Nephron progenitor cell (in vitro differentiated cells): Measurements from ENCODE around the gene SLC25A23.

Experiments used
- DNase-seq: peaks from one replicate; pipeline ENCODE4 v3.0.0; 2021
- H3K27ac Mint-ChIP-seq: 2 replicates; pipeline ENCODE4 v1.8.0; 2021; ENCODE audit warnings: mild to moderate bottlenecking, moderate library complexity, mixed read lengths
- H3K27me3 Mint-ChIP-seq: 2 replicates; pipeline ENCODE4 v1.8.0; 2021; ENCODE audit warnings: mild to moderate bottlenecking, low read depth, mixed read lengths; ENCODE audit not compliant: poor library complexity
- H3K36me3 Mint-ChIP-seq: 2 replicates; pipeline ENCODE4 v1.8.0; 2021; ENCODE audit warnings: low read depth, mixed read lengths
- H3K4me1 Mint-ChIP-seq: 2 replicates; pipeline ENCODE4 v1.8.0; 2021; ENCODE audit warnings: mixed read lengths
- H3K4me3 Mint-ChIP-seq: 2 replicates; pipeline ENCODE4 v1.8.0; 2021; ENCODE audit warnings: mild to moderate bottlenecking, moderate library complexity, mixed read lengths
- H3K9me3 Mint-ChIP-seq: 2 replicates; pipeline ENCODE4 v1.8.0; 2021; ENCODE audit warnings: mild to moderate bottlenecking, moderate library complexity, mixed read lengths
- TF ChIP-seq, protein P1 (sequence below): fragments of 200-600 bp; sonication (generic); IDR thresholded peaks from 2 replicates; pipeline ENCODE4 v1.5.0; 2021; ENCODE audit warnings: antibody characterized with exemption

The SLC25A23 gene

GRCh38 chr19:6470173-6470572 is 10.6 kb upstream of the SLC25A23 start:
- Mint-ChIP-seq H3K36me3 (no peaks in the 10 kb centered on the region), H3K4me1 (peaks cover 10% of the 10 kb centered on the region), H3K27ac (no peak overlapping the region), H3K9me3 (no peaks in the 10 kb centered on the region), H3K4me3 (no peak overlapping the region), H3K27me3 (peaks cover 69% of the 10 kb centered on the region)
- DNase-seq: no peak
- TF ChIP-seq, protein P1, sequence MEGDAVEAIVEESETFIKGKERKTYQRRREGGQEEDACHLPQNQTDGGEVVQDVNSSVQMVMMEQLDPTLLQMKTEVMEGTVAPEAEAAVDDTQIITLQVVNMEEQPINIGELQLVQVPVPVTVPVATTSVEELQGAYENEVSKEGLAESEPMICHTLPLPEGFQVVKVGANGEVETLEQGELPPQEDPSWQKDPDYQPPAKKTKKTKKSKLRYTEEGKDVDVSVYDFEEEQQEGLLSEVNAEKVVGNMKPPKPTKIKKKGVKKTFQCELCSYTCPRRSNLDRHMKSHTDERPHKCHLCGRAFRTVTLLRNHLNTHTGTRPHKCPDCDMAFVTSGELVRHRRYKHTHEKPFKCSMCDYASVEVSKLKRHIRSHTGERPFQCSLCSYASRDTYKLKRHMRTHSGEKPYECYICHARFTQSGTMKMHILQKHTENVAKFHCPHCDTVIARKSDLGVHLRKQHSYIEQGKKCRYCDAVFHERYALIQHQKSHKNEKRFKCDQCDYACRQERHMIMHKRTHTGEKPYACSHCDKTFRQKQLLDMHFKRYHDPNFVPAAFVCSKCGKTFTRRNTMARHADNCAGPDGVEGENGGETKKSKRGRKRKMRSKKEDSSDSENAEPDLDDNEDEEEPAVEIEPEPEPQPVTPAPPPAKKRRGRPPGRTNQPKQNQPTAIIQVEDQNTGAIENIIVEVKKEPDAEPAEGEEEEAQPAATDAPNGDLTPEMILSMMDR: no peak

DNA sequence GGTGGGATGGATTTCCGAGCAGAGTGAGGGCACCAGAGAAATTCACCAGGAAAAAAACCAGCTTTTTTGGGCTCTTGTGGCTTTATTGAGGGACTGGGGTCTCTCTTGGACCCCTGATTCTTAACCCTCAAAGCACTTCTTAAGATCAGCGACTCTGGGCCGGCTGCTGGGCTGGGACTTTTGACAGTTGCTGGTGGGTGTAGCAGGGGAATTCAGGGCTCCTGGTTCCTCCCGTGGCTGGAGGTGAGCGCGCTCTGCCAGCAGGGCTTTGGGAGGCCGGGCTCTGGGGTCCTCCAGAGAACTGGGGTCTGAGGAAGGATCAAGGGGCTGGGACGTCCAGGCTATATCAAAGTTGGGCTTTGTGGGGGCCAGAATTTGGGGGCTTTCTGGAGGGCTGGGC is 7.8 kb upstream of the SLC25A23 start:
- Mint-ChIP-seq H3K27ac (no peak overlapping the region), H3K36me3 (no peaks in the 10 kb centered on the region), H3K27me3 (peaks cover 72% of the 10 kb centered on the region), H3K4me1 (peaks cover 10% of the 10 kb centered on the region), H3K4me3 (no peak overlapping the region), H3K9me3 (no peaks in the 10 kb centered on the region)
- TF ChIP-seq, protein P1: no peak
- no peak for DNase-seq

DNA sequence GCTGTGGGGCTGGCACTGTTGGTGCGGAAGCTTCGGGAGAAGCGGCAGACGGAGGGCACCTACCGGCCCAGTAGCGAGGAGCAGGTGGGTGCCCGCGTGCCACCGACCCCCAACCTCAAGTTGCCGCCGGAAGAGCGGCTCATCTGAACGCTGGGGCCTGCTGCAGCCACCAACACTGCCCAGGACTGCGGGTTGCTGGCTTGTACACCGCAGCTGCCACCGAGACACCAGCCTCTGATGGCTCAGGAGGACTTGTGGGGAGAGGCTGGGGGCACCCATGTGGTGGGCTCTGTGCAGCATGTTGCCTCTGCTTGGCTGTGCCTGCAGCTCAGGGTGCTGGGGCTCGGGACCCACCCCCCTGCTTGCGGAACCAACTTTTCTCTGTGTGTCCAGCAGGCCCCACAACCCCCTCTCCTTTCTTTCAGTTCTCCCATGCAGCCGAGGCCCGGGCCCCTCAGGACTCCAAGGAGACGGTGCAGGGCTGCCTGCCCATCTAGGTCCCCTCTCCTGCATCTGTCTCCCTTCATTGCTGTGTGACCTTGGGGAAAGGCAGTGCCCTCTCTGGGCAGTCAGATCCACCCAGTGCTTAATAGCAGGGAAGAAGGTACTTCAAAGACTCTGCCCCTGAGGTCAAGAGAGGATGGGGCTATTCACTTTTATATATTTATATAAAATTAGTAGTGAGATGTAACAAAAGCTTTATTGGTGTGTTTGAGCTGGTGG is 7.1 kb upstream of the SLC25A23 start:
- Mint-ChIP-seq H3K4me3 (no peak overlapping the region), H3K27me3 (peaks cover 79% of the 10 kb centered on the region), H3K27ac (no peak overlapping the region), H3K9me3 (no peaks in the 10 kb centered on the region), H3K4me1 (peaks cover 10% of the 10 kb centered on the region), H3K36me3 (no peaks in the 10 kb centered on the region)
- no peak for DNase-seq
- TF ChIP-seq, protein P1: no peak

DNA sequence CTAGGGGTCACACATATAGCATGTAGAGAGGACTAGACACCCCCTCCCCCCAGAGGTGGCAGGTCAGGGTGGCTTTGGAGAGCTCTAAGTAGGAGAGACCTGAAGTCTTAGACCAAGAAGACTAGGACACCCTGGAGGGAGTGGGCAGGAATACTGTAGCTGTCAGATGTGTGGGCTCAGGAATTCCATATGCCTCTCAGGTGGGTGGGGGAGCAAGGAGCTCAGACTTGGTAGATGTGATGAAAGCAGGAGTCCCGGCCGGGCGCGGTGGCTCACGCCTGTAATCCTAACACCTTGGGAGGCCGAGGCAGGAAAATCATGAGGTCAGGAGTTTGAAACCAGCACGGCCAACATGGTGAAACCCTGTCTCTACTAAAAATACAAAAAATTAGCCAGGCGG is 6.1 kb upstream of the SLC25A23 start:
- Mint-ChIP-seq H3K9me3 (no peaks in the 10 kb centered on the region), H3K36me3 (no peaks in the 10 kb centered on the region), H3K4me3 (no peak overlapping the region), H3K27ac (no peak overlapping the region), H3K27me3 (peaks cover 85% of the 10 kb centered on the region), H3K4me1 (peaks cover 11% of the 10 kb centered on the region)
- no peak for DNase-seq
- TF ChIP-seq, protein P1: no peak

DNA sequence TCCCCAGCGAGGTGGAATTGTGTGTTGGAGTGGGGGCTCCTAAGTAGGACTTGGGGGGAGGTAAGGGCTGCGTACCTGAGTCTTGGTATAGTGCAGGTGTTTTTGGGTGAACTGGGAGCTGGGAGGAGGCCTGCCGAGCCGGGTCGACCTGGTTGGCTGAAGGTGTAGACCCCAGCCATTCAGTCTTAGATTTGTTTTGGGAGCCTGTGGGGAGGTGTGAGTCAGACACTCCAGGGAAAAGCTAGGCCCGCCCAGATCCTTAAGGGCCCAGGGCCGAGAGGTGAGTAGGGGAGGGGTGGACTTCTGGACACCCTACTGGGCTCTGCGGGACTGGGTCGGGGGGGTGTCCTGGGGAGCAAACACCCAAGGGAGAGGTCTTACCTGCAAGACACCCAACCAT is 5.4 kb upstream of the SLC25A23 start:
- H3K4me3 Mint-ChIP-seq: no peak overlapping the region
- DNase-seq: no peak
- TF ChIP-seq, protein P1: no peak
- no peaks in the 10 kb centered on the region for H3K9me3 Mint-ChIP-seq
- peaks cover 14% of the 10 kb centered on the region for H3K4me1 Mint-ChIP-seq
- peaks cover 89% of the 10 kb centered on the region for H3K27me3 Mint-ChIP-seq
- no peak overlapping the region for H3K27ac Mint-ChIP-seq
- H3K36me3 Mint-ChIP-seq: no peaks in the 10 kb centered on the region
